Activated CD4-positive, CD25-positive, alpha-beta regulatory T cell treated with anti-CD3 and anti-CD28 coated beads, Interleukin-2, amount 50 U/mL, for 24 hours (primary cell): ENCODE data around the gene QKI.

ENCODE experiments used
- ATAC-seq, 2 donors: fragments of 150-1000 bp; cut with Tn5 transposase; one replicate each; pipeline ENCODE4 v1.10.0; 2021; ENCODE audit warnings: mild to moderate bottlenecking in 1 of 2, moderate library complexity in 1 of 2

Gene QKI

DNA sequence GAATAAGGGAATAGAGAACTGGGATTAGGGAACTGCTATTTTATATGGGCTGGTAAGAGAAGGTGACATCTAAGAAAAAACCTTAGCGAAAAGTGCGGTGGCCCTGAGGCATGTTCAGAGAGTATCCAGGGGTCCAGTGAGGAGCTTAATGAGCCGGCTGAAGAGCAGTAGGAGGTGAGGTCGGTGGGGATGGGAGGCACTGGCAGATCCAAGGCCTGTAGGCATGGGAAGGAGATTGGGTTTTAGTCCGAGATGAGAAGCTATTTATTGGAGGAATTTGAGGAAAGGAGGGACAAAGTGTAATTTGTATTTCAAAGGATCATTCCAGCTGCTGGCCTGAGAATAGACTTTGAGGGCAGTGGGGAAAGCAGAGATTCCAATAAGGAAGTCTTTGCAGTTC is 123.8 kb downstream of the QKI start:
- ATAC-seq, result no peak

DNA sequence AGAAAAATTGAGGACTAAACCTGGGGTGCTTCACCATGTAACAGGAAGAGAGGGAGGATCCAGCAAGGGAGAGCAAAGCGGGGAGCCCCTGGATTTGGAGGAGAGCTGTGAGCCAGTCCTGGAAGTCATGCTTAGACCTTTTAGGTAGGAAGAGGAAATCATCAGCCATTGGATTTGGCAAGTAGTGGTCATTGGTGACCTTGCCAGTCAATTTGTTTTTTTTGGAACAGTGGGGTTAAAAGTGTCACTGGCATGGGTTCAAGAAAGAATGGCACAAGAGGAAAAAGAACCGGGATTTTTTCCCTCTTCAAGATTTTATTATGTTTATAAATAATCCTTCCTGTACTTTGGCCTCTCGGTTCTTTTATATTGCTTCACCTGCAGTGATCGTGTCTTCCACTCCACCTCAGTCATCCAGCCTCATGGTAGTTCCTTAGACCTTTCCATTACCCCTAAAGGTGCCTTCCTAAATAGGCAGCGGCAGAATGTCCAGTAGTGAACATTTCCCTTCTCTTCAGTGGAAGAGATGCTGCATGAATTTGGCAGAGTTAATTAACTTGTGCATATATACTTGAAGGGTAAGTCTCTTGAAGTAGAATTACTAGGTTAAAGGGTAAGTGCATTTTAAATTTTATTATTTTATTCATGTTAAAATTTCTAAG is 124.7 kb downstream of the QKI start:
- no peak for ATAC-seq

DNA sequence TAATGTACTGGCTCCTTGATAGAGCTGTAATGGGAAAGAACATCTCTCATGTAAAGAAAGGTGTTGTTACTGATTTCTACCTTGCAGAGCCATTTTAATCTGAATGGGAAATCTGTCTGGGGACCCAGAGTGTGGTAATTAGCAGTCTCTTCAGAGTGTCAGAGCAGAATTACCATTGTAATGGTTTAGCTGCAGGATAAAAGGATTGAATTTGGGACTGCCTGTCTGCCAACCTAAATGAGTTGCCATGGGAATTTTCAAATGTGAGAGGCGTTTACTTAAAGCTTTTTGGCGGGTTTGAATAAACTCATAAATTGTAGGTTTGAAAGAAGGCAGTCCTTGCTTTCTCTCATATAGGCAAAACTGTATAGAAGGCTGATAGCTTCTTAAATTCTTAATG is 128.8 kb downstream of the QKI start:
- no peak for ATAC-seq

DNA sequence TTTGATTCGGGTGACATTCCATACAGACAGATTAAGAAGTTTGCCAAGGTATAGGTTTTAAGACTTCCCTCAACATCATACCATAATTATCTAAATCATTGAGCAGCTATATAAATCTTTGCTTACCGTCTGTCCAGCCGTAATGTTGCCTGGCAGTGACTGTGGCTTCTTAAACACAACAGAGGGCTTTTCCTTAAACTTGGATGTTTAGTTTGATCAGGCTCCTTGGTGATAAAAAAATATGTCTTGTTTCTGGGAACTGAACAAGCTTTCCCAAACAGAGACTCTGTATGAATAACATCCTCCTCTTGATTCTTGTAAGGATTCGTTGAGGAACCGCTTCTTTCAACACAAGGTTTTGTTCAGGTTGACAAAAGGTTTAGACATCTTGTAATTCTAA is 130.9 kb downstream of the QKI start:
- no peak for ATAC-seq

DNA sequence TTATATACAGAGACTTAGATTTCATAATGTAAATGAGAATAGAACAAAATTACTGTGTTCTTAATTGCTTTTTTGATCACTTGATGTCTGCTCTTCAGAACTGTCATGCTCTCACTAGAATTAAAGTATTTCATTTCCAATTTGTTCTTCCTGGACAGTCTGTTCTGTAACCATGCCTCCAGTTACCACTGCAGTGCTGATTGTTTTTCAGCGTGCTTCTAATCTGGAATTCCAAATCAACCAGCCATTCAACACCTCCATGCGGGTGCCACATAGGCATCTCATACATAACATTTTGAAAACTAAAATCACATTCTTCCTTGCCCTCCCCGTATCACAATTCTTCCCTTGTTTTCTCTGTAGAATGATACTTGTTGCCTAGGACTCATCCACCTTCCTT is 132.8 kb downstream of the QKI start:
- ATAC-seq, result no peak

DNA sequence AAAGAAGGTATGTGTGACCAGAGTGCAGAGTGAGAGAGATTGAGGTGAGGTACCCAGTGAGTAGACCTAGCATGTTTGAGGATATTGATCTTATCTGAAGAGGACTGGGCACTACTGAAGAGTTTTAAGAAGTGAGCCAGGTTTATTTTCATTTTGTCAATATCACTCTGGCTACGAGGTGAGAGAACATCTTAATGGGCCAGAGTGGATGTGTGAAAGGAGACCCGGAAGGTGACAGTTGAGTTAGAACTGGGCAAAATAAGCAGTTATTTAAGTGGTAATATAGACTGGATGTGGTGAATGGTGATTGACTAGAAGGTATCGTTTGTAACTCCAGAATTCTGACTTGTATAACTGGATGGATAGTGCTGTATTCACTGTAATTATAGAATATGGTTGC is 134.1 kb downstream of the QKI start:
- ATAC-seq, result no peak

DNA sequence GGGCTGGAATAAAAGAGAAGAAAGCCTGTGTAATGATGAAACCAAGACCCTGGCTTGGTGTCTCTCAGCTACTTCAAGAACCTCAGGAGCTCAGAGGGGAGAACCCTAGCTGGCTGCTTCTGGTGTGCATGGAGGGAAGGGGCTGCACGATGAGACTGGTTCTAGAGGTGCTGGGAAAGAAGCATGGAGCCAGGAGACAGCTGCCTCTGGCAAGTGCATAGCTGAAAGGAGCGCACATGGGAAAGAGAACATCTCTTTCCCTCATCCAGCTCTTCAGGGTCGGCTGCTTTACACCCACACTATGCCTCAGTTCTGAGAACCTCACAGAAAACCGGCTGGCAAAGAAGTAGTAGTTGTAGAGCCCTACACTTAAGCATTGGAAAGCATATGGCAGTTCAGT is 139.5 kb downstream of the QKI start:
- no peak for ATAC-seq

DNA sequence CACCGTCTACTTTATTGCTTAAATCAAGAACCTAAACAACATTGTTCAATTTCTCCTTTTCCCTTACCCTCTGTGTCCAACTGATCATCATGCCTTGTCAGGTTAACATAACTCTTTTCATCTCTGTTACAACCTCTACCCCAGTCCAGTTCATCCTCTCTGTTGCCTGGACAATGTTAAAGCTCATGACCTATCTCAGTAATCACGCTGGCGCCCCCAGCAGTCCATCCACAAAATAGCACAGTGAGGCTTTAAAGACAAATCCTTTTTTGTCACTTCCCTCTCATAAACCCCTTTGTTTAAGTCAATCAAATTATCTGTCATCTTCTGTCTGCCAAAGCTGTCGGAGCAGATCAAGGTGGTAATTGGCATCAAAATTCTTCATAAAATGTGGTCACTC is 140.1 kb downstream of the QKI start:
- ATAC-seq, result no peak

DNA sequence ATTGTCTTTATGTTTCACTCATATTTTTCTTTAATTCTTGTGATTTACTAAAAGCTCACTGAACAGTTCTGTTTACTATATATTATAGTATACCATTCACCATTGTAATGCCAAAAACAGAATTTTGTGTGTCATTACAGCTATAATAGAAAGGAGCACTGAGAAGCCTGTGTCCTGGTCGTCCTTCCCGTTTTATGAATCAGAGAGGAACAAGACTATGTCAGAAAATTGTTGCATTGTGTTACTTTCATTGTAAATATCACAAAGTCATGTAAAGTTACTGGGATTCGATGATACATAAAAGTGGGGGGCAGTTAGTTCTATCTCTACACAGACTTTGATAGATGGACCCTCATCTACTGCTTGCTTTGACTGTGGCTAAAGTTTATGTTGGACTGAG is 145.1 kb downstream of the QKI start:
- ATAC-seq, result no peak

DNA sequence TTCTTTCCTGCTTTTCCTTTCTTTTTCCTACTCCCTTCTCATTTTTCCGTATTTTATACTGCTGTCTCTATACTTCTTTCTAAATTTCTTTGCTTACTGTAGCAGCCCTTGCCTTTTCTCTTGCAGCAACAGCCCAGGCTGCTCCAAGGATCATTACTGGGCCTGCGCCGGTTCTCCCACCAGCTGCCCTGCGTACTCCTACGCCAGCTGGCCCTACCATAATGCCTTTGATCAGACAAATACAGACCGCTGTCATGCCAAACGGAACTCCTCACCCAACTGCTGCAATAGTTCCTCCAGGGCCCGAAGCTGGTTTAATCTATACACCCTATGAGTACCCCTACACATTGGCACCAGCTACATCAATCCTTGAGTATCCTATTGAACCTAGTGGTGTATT is 148.8 kb downstream of the QKI start:
- ATAC-seq, result no peak

DNA sequence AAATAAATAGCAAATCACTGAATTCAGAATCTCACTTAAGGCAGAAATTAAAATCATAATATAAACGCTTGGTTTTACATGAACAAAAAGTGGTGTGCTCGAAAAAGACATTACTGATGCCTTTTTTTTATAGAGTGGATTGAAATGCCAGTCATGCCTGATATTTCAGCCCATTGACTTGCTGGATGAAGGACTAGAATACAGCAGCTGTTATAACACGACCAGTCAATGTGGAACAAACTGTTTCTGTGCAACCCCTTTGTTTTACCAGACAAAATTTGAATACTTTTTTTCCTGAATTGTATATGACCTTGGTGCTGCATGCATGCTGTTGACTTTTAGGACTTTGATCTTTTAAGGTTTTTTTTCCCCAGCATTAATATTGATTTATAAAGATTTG is 150.0 kb downstream of the QKI start:
- ATAC-seq, result no peak

DNA sequence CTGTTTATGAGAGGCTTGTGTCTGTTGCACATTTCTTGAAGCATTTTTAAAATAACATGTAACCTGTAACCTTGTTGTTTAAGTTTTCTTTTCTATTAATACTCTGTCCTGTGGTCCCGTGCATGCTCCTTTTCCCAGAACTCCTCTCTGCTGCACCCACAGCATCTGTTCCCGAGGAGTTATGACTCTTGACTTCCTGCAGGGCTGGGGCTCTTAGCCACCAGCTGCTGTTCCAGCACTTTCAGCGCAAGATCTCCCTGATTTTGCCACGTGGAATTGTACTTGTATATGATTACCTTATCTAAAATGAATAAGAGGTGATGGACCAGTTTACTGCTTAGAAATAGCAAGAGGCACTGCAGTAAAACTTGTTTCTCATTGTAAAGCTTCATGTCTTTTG is 150.6 kb downstream of the QKI start:
- ATAC-seq, result no peak

DNA sequence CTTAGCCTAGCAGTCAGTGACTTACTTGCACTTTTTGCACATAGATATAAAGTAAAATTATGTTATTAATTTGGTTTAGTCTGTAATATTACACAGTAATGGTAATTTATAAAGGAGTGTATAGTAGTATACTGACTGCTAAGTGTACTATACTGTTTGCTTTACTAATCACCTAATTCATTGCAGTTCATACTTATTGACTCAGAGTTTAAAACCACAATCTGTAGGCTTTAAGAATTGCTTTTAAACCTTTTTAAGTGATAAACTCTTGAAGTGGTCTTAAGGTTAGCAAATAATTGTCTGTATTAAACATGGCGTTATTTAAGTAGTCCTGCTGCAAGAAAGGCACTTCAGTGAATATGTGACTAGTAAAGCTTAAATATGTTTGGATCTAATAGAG is 151.5 kb downstream of the QKI start:
- ATAC-seq, result no peak

DNA sequence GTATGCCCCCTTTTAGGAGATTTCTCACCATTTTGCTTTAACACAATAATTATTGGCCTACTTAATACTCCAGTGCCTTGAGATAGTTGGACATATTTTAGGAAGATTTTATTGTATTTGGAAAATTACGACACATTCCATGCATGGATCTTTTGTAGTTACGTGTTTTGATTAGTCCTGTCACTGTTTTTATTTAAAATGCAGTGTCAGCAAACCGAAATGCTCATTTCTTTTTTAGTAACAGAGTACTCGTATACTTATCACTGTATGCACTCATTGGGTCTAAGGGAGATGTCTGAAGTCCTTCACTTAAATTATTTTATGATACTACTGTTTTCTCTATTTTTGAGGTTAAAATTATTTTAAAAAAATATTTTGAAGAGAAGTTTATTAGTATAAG is 153.8 kb downstream of the QKI start:
- ATAC-seq, result no peak

DNA sequence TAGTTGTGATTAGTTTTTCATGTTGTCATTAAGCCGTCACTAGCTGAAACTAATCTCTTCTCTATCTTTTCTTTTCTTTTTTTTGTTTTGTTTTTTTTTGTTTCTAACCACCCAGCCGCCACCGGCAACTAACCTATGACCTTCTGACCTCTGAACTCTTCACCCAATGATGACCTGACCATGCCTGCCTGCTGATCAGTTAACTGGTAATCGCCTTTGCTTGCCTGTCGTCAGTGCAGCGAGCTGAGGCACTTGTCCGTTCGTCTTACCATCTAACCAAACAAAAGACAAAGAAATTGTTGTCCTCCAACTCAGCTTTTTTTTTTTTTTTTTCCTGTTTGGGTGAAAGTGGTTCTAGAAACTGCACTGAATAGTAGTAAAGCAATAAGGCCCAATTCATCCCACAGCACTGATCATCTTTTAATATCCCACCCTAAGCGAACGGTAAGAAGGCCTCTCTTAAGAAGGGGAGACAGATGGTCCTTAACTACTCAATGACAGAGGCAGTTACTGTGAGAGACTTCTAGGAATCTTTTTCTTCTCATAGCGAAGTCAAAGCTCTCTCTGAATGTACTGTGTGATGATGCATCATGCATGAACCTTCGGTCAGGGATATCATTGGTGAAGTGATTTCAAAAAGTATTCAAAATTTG is 156.2 kb downstream of the QKI start:
- ATAC-seq, result no peak

DNA sequence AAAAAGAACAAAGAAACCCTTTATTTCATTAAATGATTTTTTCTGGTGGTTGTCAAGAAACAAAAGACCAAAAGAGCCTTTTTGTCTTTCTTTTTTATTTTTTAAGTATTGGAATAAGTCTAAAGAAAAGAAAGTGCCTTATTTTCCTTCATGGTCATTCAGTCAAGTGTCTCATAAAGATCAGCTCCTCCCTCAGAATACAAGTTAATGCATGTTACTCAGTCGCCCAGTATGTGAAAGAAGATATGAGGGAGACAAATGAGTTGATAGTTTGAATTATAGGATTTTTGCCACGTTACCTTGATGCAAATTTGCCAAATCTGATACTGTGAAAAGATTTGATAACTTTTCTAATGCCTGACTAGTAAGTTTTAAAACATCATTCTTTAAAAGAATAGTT is 157.2 kb downstream of the QKI start:
- no peak for ATAC-seq

DNA sequence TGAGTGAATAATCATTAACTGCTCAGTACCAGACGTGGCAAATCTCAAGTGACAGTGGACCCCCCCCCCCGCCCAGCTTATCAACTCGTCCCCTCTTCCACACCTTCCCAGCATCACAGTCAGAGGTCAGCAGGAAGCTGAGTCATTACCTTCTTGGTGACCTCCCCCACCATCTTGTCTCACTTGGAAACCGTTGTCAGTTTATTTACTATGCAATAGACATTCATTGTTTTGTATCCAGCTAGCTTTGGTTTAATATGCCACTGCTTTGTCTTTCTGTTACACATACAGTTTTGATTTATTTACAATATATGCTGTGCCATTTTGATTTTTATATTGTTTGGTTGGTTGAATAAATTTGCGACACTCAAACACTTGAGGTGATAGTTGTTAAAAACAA is 158.1 kb downstream of the QKI start:
- no peak for ATAC-seq

DNA sequence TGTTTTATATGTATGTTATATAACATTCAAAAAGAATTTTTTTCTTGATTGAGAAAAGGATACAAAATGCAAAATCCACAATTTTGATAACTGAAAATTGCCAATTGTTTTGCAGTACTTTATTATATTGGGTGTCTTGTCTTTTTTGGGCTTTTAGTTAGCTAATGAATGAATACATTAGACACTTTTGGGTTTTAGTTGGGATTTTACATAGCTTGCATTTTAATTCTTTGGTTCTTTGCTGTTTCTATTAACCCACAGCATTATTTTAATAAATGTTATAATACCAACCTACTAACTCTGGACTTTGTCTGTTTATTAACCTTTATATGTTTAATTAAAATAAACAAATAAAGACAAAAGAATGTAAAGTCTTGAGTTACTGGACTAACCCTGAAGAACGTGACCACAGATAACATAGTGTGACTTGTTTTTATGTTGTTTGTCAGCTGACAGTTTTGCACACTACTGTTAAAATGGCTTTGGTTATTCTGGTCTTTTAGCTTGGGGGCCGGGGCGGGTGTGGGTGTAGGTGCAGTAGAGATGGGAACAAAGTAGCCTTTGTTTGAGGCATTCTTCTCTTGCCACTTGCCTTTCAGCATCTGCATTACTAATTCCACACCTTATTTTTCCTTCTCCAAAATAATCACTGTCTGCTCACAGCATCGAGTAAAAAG is 159.1 kb downstream of the QKI start:
- no peak for ATAC-seq

DNA sequence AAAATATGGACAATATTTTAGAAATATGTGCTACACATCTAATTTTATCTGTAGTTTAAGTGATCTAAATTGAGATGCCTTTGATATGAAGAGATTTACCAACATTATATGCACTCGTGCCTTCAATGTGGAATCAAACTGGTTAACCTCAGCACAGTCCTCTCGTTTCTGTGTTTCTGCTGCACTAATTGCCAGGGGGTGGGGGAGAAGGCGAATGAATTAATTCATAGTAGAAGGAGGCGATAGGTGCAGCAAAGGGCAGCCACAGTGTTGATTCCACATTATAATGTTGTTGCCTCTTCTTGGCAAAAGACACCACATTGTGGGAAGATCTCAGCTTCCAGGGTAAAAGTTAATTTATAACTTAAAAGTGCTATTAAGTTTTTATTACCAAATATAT is 161.6 kb downstream of the QKI start:
- ATAC-seq, result no peak

DNA sequence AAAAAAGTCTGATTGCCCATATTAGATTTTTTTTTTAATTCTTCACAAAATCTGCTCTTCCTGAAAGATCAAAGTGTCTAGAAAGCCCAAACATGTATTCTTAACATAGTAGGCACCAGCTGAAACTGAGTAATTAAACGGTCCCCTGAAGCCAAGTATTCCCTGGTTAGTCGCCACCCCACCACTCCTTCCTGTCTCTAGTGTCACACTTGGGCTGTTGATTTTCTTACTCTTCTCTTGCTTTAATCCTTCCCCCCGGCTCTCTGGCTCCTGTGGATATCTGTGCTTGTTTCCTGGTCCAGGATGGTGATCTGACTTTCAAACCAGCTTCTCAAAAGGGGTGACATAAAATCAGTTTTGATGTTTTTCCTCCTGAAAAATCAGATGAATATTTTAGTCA is 162.9 kb downstream of the QKI start:
- no peak for ATAC-seq

DNA sequence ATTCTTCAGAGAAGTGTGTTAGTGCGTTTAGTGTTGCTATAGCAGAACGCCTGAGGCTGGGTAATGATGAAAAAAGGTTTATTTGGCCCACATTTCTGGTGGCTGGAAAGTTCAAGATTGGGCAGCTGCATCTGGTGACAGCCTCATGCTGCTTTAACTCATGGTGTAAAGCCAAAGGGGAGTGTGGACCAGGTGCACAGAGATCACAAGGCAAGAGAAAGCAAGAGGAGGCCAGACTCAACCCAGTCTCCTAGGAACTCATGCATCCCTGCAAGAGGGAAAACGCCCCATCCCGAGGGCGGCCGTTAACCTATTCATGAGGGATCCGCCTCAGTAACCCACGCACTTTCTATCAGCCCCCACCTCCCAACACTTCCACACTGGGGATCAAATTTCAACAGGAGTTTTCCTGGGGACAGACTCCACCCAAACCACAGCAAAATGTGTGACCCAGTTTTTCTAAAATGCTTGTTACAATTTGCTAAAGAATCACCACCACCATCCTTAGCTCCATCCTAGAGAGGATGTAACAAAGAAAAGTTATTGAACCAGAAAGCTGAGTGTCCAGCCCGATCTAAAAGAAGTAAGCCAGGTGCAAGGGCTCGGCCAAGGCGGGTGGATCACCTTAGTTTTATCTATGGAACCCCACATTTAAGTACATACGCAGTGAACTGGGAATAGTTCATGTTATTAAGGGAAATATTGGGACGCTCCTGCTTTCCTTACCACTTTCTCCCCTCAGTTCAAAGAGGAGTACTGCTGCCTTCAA is 164.8 kb downstream of the QKI start:
- no peak for ATAC-seq

DNA sequence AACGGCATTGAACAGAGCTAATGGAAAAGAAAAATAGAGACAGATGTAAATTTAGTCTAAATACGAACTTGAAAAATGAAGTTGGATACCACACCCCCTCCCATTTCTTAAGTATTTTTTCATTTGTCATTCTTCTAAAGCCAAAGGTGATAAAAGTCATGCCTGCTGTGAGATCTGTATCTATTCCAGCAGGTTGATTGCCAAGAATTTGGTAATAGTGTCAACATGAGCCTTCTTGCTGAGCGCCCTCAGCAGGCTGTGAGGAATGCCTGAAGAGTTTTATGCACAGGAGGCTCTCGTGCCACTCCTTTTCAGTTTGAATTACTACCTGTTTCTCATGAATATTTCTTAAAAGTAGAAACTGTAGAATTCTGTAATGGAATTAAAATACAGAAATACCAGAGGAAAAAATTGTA is 165.4 kb downstream of the QKI start:
- no peak for ATAC-seq

DNA sequence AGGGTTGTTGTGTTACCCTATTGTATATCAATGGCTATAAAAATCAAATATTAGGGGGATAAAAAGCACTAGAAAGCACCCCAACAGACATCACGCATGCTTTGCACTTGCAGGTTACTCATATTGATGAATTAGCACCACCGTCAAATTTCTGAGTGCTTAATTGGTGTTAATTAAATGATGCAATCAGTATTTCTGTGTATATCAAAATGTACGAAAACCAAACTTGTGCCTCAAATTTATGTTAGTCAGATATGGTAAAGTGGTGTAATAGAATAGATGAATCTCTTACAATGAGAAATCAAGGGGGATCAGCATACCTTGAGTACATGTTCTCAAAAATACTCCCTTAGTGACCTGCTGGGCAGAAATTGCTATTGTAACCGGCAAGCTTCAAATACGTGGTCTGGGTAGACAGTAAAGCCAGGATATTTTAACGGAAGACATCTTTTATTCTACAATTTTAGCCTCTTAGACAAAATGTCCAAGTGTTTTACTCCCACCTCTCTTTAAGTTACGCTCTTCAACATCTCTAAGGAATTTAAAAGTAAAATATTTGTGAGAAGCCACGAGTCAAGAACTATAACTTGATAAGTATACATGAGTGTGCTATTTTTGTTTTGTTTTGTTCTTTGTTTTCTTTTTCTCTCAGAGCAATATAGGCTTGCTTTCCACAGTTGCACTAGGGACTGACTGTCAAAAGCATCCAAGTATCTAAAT is 166.0 kb downstream of the QKI start:
- ATAC-seq, result no peak
